GM18868 (cell line): ENCODE results near the gene SOAT1.
"Not testable (repeated sequence)": the region's sequence is repeated elsewhere in the genome, so short reads cannot be mapped to it uniquely, and the experiment has no call there.

Experiments
- ATAC-seq: cut with Tn5 transposase; IDR thresholded peaks from one replicate; pipeline ENCODE4 v1.9.1; 2021; ENCODE audit warnings: mild to moderate bottlenecking, moderate library complexity; ENCODE audit not compliant: unreplicated experiment

Gene SOAT1

GRCh38 chr1:179342740-179343404, 49.3 kb downstream of the SOAT1 start:
- no peak for ATAC-seq

DNA sequence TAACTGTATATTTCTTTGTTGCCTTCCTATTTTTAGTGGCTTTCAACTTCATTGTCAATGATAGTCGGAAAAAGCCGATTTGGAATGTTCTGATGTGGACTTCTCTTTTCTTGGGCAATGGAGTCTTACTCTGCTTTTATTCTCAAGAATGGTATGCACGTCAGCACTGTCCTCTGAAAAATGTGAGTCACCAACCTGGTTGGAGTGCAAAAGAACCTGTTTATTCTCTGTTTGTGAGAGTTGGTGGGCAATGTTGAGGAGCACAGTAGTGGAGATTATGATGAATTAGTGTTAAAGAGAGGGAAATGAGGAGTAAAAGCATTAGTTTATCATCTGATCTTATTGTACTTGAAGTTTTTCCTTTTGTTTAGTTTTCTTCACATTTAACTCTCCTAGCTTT, 57.7 kb downstream of the SOAT1 start:
- ATAC-seq: no peak

- ATAC-seq: no peak
Observed at GRCh38 chr1:179352236-179352635, 58.6 kb downstream of the SOAT1 start.

- no peak for ATAC-seq
Observed at GRCh38 chr1:179353546-179353945, 59.9 kb downstream of the SOAT1 start.

GRCh38 chr1:179361631-179362030, 68.0 kb downstream of the SOAT1 start:
- ATAC-seq: not testable (repeated sequence)

GRCh38 chr1:179365342-179366092, 71.9 kb downstream of the SOAT1 start, which contains the start of gene AXDND1:
TSS of gene AXDND1 (plus strand) at chr1:179365971. CDS start at chr1:179366510, 539 bp downstream.
- ATAC-seq: peak; percentile 98

DNA sequence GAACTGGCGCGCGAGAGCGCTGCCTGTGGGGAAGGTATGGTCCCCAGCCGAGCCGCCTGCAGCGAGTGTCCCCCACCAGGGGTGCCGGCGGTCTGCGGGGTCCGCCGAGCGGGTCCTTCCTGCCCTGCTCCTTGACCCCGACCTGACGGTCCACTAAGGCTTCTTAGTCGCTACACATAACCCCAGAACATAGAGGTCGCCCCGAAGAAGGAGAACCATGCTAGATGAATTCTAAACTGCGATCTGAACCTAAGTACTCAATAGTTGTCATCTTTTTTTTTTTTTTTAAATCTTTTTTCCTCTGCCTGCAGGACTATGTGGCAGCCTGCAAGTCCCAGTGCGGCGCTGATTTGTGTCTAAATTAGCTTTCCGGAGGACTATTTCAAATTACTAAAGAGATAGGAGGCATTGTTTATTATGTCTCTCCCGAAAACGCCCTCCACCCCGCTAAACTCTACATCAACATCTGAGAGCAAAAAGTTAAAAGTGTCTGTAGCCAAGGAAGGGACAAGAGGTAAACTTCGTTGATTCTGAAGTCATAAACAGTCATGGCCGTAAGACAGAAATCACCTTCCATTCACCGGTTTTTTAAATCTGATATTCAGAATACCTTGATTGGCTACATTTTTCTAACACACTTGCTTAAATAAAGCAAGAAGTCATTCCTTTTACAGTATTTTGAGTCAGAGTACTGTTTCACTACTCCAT, 72.7 kb downstream of the SOAT1 start:
- peak; percentile 1 for ATAC-seq

DNA sequence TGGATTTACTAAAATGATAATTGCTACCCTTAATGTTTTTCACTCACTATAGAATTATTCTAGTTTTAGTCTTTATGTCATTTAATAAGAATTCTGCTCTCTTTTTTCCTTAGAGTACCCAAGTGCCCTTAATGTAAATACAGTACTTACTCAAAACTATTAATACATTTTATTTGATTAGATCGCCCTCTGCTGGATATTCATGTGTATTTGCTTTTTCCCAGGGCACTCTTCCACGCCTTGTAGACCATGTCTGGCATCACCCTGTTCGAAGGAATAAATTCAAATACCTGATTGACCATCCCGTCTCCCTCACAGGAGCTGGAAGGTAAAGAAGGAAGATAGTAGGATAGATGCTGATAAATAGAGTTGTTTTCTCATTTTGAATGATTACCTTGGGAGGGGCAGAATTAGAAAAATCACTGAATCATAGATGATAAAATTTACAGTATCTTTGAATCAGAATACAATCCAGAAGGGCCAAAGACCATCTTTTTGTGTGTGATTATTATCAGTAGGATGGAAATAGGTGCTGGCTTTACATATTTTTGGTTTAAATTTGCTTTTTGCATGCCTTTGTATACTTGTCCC, 76.2 kb downstream of the SOAT1 start:
- ATAC-seq: peak; percentile 31

GRCh38 chr1:179372160-179372559, 78.6 kb downstream of the SOAT1 start:
- ATAC-seq: no peak

- no peak for ATAC-seq
Observed at GRCh38 chr1:179376223-179376622, 82.6 kb downstream of the SOAT1 start.

GRCh38 chr1:179380299-179380698, 86.7 kb downstream of the SOAT1 start:
- no peak for ATAC-seq

- no peak for ATAC-seq
Observed at GRCh38 chr1:179384027-179384426, 90.4 kb downstream of the SOAT1 start.

DNA sequence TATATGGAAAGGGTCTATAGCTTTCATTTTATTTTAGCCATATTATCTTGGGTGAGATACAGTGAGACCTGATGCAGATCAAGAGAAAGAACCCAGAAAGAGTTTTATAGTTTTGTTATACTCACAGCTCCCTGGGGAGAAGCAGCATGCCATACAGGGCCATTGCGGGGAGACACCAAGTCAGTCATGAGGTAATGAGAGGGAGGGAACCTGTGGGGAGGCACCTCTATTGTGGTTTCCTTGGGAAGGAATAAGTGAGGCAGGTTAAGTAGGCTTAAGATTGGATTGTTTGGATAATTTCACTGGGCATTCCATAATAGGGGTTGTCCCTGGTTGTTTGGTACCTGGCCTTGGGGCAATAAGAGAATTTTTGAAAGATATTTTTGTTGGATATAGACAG, 91.9 kb downstream of the SOAT1 start:
- ATAC-seq: no peak

- ATAC-seq: no peak
Observed at GRCh38 chr1:179393721-179394120, 100.1 kb downstream of the SOAT1 start.

- not testable (repeated sequence) for ATAC-seq
Observed at GRCh38 chr1:179399399-179399798, 105.8 kb downstream of the SOAT1 start.
